Measurements from ENCODE around the gene SLC25A29. TPM values are rescaled to one million over a fixed set of nuclear protein-coding genes. Genes with fewer than 3 reads are reported as not detected.

Gene SLC25A29
- total and polyA plus RNA-seq, 2 donors from 2014 or later = 88.5 to 152 TPM

GRCh38 chr14:100294213-100294962 is 11.9 kb downstream of the SLC25A29 start:
- no peak overlapping the region for H3K9ac ChIP-seq (ENCODE audit: low read length in 3 of 3)
- H3K36me3 ChIP-seq (ENCODE audit: control insufficient read depth in 2 of 3, insufficient read depth in 3 of 3, low read length in 3 of 3) = peaks cover 0 to 9% (median 0%) of the 10 kb centered on the region in 3 donors
- peak overlapping the region; percentile 68 to 75 for H3K27ac ChIP-seq (ENCODE audit: low read depth in 2 of 2, low read length in 2 of 2)
- no peaks in the 10 kb centered on the region for H3K27me3 ChIP-seq (ENCODE audit: control insufficient read depth, insufficient read depth, low read length)
- peaks cover 0 to 36% (median 14%) of the 10 kb centered on the region in 3 donors for H3K4me1 ChIP-seq (ENCODE audit: control insufficient read depth in 2 of 3, insufficient read depth in 2 of 3, low read depth in 1 of 3, low read length in 3 of 3)
- no peaks in the 10 kb centered on the region for H3K9me3 ChIP-seq (ENCODE audit: control insufficient read depth in 2 of 3, insufficient read depth in 1 of 3, low read length in 3 of 3)
- intact Hi-C loops (cut with DNase I) = no loop called here
- no peak for FAIRE-seq
- DNase-seq = peak; percentile 66 to 82 (median 74)
- peak; percentile 4 for TF ChIP-seq CTCF (IDR thresholded peaks at IDR 0.05; ENCODE audit: borderline replicate concordance, extremely low read depth, insufficient read depth)
- H3K4me3 ChIP-seq (ENCODE audit: low read length in 3 of 3) = no peak overlapping the region

GRCh38 chr14:100293497-100294212 is 12.6 kb downstream of the SLC25A29 start:
- peak overlapping the region; percentile 57 to 81 for H3K27ac ChIP-seq (ENCODE audit: low read depth in 2 of 2, low read length in 2 of 2)
- H3K9me3 ChIP-seq (ENCODE audit: control insufficient read depth in 2 of 3, insufficient read depth in 1 of 3, low read length in 3 of 3) = no peaks in the 10 kb centered on the region
- intact Hi-C loops (cut with DNase I) = no loop called here
- no peak for TF ChIP-seq CTCF (IDR thresholded peaks at IDR 0.05; ENCODE audit: borderline replicate concordance, extremely low read depth, insufficient read depth)
- no peak overlapping the region for H3K4me3 ChIP-seq (ENCODE audit: low read length in 3 of 3)
- FAIRE-seq (no peak), DNase-seq (peak in 1 of 5 donors; percentile 39)
- H3K4me1 ChIP-seq (ENCODE audit: control insufficient read depth in 2 of 3, insufficient read depth in 2 of 3, low read depth in 1 of 3, low read length in 3 of 3) = peaks cover 0 to 31% (median 14%) of the 10 kb centered on the region in 3 donors
- no peak overlapping the region for H3K9ac ChIP-seq (ENCODE audit: low read length in 3 of 3)
- peaks cover 0 to 9% (median 0%) of the 10 kb centered on the region in 3 donors for H3K36me3 ChIP-seq (ENCODE audit: control insufficient read depth in 2 of 3, insufficient read depth in 3 of 3, low read length in 3 of 3)
- no peaks in the 10 kb centered on the region for H3K27me3 ChIP-seq (ENCODE audit: control insufficient read depth, insufficient read depth, low read length)

- TF ChIP-seq CTCF (IDR thresholded peaks at IDR 0.05; ENCODE audit: borderline replicate concordance, extremely low read depth, insufficient read depth) = no peak
- FAIRE-seq = no peak
- intact Hi-C loops (cut with DNase I) = no loop called here
- Histone ChIP-seq H3K4me3 (ENCODE audit: low read length in 3 of 3) (no peak overlapping the region), H3K9me3 (ENCODE audit: control insufficient read depth in 2 of 3, insufficient read depth in 1 of 3, low read length in 3 of 3) (no peaks in the 10 kb centered on the region), H3K27me3 (ENCODE audit: control insufficient read depth, insufficient read depth, low read length) (no peaks in the 10 kb centered on the region), H3K9ac (ENCODE audit: low read length in 3 of 3) (no peak overlapping the region), H3K36me3 (ENCODE audit: control insufficient read depth in 2 of 3, insufficient read depth in 3 of 3, low read length in 3 of 3) (peaks cover 0 to 9% (median 0%) of the 10 kb centered on the region in 3 donors), H3K27ac (ENCODE audit: low read depth in 2 of 2, low read length in 2 of 2) (peak overlapping the region in 1 of 2 donors; percentile 57), H3K4me1 (ENCODE audit: control insufficient read depth in 2 of 3, insufficient read depth in 2 of 3, low read depth in 1 of 3, low read length in 3 of 3) (peaks cover 0 to 29% (median 11%) of the 10 kb centered on the region in 3 donors)
- peak in 1 of 5 donors; percentile 63 for DNase-seq
These were observed 13.3 kb downstream of the SLC25A29 start for GRCh38 chr14:100292776-100293461.

Data from kidney (tissue), 14 donors.